ENCODE results near the gene SLC4A9.
A peak's percentile ranks its signal among the peaks of the same experiment; 100 is the strongest.
"Not testable (repeated sequence)": the region's sequence is repeated elsewhere in the genome, so short reads cannot be mapped to it uniquely, and the experiment has no call there.

The SLC4A9 gene

GRCh38 chr5:140338908-140339307 lies 21.1 kb upstream of the SLC4A9 start:
- no peak for DNase-seq

- no peak for DNase-seq
Observed at GRCh38 chr5:140339636-140340035, 20.4 kb upstream of the SLC4A9 start.

- DNase-seq, result no peak
Observed at GRCh38 chr5:140340605-140341121, 19.3 kb upstream of the SLC4A9 start.

- no peak for DNase-seq
Observed at GRCh38 chr5:140341591-140341990, 18.4 kb upstream of the SLC4A9 start.

- no peak for DNase-seq
Observed at GRCh38 chr5:140342287-140342686, 17.7 kb upstream of the SLC4A9 start.

- DNase-seq, result no peak
Observed at GRCh38 chr5:140342896-140343295, 17.1 kb upstream of the SLC4A9 start.

GRCh38 chr5:140343849-140344248 lies 16.1 kb upstream of the SLC4A9 start:
- not testable (repeated sequence) for DNase-seq

- DNase-seq, result no peak
Observed at GRCh38 chr5:140344683-140345423, 15.1 kb upstream of the SLC4A9 start.

- no peak for DNase-seq
Observed at GRCh38 chr5:140345919-140346347, 14.1 kb upstream of the SLC4A9 start.

- peak; percentile 35 for DNase-seq
Observed at GRCh38 chr5:140346348-140347221, 13.4 kb upstream of the SLC4A9 start, which contains the start of gene HBEGF. TSS of gene HBEGF (minus strand) at chr5:140346603. CDS start at chr5:140346328, 275 bp downstream.

- DNase-seq, result no peak
Observed at GRCh38 chr5:140347360-140347759, 12.6 kb upstream of the SLC4A9 start.

GRCh38 chr5:140348104-140348503 lies 11.9 kb upstream of the SLC4A9 start:
- DNase-seq, result no peak

- no peak for DNase-seq
Observed at GRCh38 chr5:140349244-140349643, 10.8 kb upstream of the SLC4A9 start.

GRCh38 chr5:140351609-140352334 lies 8.2 kb upstream of the SLC4A9 start:
- no peak for DNase-seq

- no peak for DNase-seq
Observed at GRCh38 chr5:140355546-140355945, 4.4 kb upstream of the SLC4A9 start.

- DNase-seq, result no peak
Observed at GRCh38 chr5:140356853-140357725, 2.9 kb upstream of the SLC4A9 start.

- DNase-seq, result peak; percentile 70
Observed at GRCh38 chr5:140357726-140358093, 2.3 kb upstream of the SLC4A9 start.

- no peak for DNase-seq
Observed at GRCh38 chr5:140358738-140359310, 1.2 kb upstream of the SLC4A9 start.

- no peak for DNase-seq
Observed at GRCh38 chr5:140360681-140361479, 886 bp downstream of the SLC4A9 start.

- DNase-seq, result no peak
Observed at GRCh38 chr5:140361901-140362300, 1.9 kb downstream of the SLC4A9 start.

GRCh38 chr5:140362311-140362710 lies 2.3 kb downstream of the SLC4A9 start:
- no peak for DNase-seq

Measured in activated effector memory CD4-positive, alpha-beta T cell treated with Interleukin-2 at 50 U/mL for 16 hours (primary cell).